GM21360 (cell line): Measurements from ENCODE around the gene NGLY1.
A peak's percentile ranks its signal among the peaks of the same experiment; 100 is the strongest.

Experiments
- ATAC-seq: cut with Tn5 transposase; IDR thresholded peaks from one replicate; pipeline ENCODE4 v1.9.1; 2021; ENCODE audit warnings: mild to moderate bottlenecking, moderate library complexity; ENCODE audit not compliant: unreplicated experiment

Gene NGLY1

GRCh38 chr3:25785826-25786225 lies 2.6 kb upstream of the NGLY1 start:
- ATAC-seq: no peak

- ATAC-seq: no peak
Measured at GRCh38 chr3:25784971-25785370, 1.7 kb upstream of the NGLY1 start.

- peak; percentile 21 for ATAC-seq
Measured at GRCh38 chr3:25783661-25784512, 644 bp upstream of the NGLY1 start.

- ATAC-seq: no peak
Measured at GRCh38 chr3:25782636-25782937, 656 bp downstream of the NGLY1 start.

GRCh38 chr3:25781758-25782594 lies 1.3 kb downstream of the NGLY1 start:
- peak; percentile 56 for ATAC-seq

GRCh38 chr3:25781145-25781757 lies 2.0 kb downstream of the NGLY1 start:
- ATAC-seq: peak; percentile 0

- ATAC-seq: no peak
Measured at GRCh38 chr3:25780618-25781017, 2.6 kb downstream of the NGLY1 start.

- ATAC-seq: peak; percentile 81
Measured at GRCh38 chr3:25775936-25776335, 7.3 kb downstream of the NGLY1 start.

- ATAC-seq: peak; percentile 95
Measured at GRCh38 chr3:25768851-25769250, 14.4 kb downstream of the NGLY1 start.

GRCh38 chr3:25751725-25752124 lies 31.5 kb downstream of the NGLY1 start:
- no peak for ATAC-seq

- ATAC-seq: no peak
Measured at GRCh38 chr3:25751048-25751447, 32.2 kb downstream of the NGLY1 start.

GRCh38 chr3:25749031-25749581 lies 34.1 kb downstream of the NGLY1 start:
- ATAC-seq: no peak

GRCh38 chr3:25748189-25748588 lies 35.1 kb downstream of the NGLY1 start:
- no peak for ATAC-seq

GRCh38 chr3:25747033-25747432 lies 36.2 kb downstream of the NGLY1 start:
- ATAC-seq: no peak

GRCh38 chr3:25744470-25744869 lies 38.8 kb downstream of the NGLY1 start:
- no peak for ATAC-seq

GRCh38 chr3:25728101-25728500 lies 55.1 kb downstream of the NGLY1 start:
- ATAC-seq: no peak

GRCh38 chr3:25727316-25727715 lies 55.9 kb downstream of the NGLY1 start:
- ATAC-seq: no peak

- ATAC-seq: no peak
Measured at GRCh38 chr3:25725810-25726209, 57.4 kb downstream of the NGLY1 start.

GRCh38 chr3:25724948-25725645 lies 58.1 kb downstream of the NGLY1 start:
- no peak for ATAC-seq

GRCh38 chr3:25723802-25724201 lies 59.4 kb downstream of the NGLY1 start:
- no peak for ATAC-seq

GRCh38 chr3:25719321-25719720 lies 63.9 kb downstream of the NGLY1 start:
- no peak for ATAC-seq
